Nephron progenitor cell (in vitro differentiated cells): ENCODE results near the gene RNU2-63P.
A peak's percentile ranks its signal among the peaks of the same experiment; 100 is the strongest.

Experiments used
- DNase-seq: peaks from one replicate; pipeline ENCODE4 v3.0.0; 2021
- H3K27ac Mint-ChIP-seq: 2 replicates; pipeline ENCODE4 v1.8.0; 2021; ENCODE audit warnings: mild to moderate bottlenecking, moderate library complexity, mixed read lengths
- H3K27me3 Mint-ChIP-seq: 2 replicates; pipeline ENCODE4 v1.8.0; 2021; ENCODE audit warnings: mild to moderate bottlenecking, low read depth, mixed read lengths; ENCODE audit not compliant: poor library complexity
- H3K36me3 Mint-ChIP-seq: 2 replicates; pipeline ENCODE4 v1.8.0; 2021; ENCODE audit warnings: low read depth, mixed read lengths
- H3K4me1 Mint-ChIP-seq: 2 replicates; pipeline ENCODE4 v1.8.0; 2021; ENCODE audit warnings: mixed read lengths
- H3K4me3 Mint-ChIP-seq: 2 replicates; pipeline ENCODE4 v1.8.0; 2021; ENCODE audit warnings: mild to moderate bottlenecking, moderate library complexity, mixed read lengths
- H3K9me3 Mint-ChIP-seq: 2 replicates; pipeline ENCODE4 v1.8.0; 2021; ENCODE audit warnings: mild to moderate bottlenecking, moderate library complexity, mixed read lengths
- CTCF ChIP-seq: fragments of 200-600 bp; sonication (generic); IDR thresholded peaks from 2 replicates; pipeline ENCODE4 v1.5.0; 2021; ENCODE audit warnings: antibody characterized with exemption

The RNU2-63P gene

GRCh38 chr2:88036606-88037005 is 20.3 kb upstream of the RNU2-63P start:
- Mint-ChIP-seq H3K4me1 (peaks cover 6% of the 10 kb centered on the region), H3K4me3 (no peak overlapping the region), H3K36me3 (peaks cover 60% of the 10 kb centered on the region), H3K9me3 (no peaks in the 10 kb centered on the region), H3K27me3 (no peaks in the 10 kb centered on the region), H3K27ac (no peak overlapping the region)
- no peak for DNase-seq
- no peak for TF ChIP-seq CTCF

DNA sequence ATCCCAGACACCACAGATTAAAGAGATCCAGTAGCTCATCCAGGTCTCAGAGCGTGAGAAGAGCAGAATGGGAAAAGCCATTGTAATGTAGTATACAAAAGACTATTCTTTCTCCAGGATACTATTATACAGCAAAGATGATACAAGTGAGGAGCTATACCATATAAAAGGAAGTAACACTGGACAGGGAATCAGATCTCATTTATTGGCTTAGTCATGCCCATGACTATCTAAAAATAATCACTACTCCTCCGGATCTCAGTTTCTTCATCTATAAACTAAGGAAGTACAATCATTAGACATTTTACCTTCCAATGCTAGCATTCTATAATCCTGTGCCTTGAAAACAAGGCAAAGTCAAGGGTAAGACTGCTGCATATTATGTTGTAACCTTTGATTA is 19.8 kb upstream of the RNU2-63P start:
- no peak for DNase-seq
- Mint-ChIP-seq H3K4me1 (peaks cover 6% of the 10 kb centered on the region), H3K4me3 (no peak overlapping the region), H3K27ac (no peak overlapping the region), H3K27me3 (no peaks in the 10 kb centered on the region), H3K36me3 (peaks cover 60% of the 10 kb centered on the region), H3K9me3 (no peaks in the 10 kb centered on the region)
- no peak for TF ChIP-seq CTCF

- no peaks in the 10 kb centered on the region for H3K4me1 Mint-ChIP-seq
- no peaks in the 10 kb centered on the region for H3K9me3 Mint-ChIP-seq
- no peak for DNase-seq
- H3K36me3 Mint-ChIP-seq = peaks cover 59% of the 10 kb centered on the region
- no peak overlapping the region for H3K4me3 Mint-ChIP-seq
- TF ChIP-seq CTCF = no peak
- no peaks in the 10 kb centered on the region for H3K27me3 Mint-ChIP-seq
- no peak overlapping the region for H3K27ac Mint-ChIP-seq
Measured at GRCh38 chr2:88032070-88032702, 15.8 kb upstream of the RNU2-63P start.

GRCh38 chr2:88028931-88029330 is 12.6 kb upstream of the RNU2-63P start:
- Mint-ChIP-seq H3K27me3 (no peaks in the 10 kb centered on the region), H3K9me3 (no peaks in the 10 kb centered on the region), H3K4me1 (peaks cover 6% of the 10 kb centered on the region), H3K27ac (no peak overlapping the region), H3K36me3 (peaks cover 47% of the 10 kb centered on the region), H3K4me3 (no peak overlapping the region)
- TF ChIP-seq CTCF = no peak
- DNase-seq = no peak

- DNase-seq = no peak
Measured at GRCh38 chr2:88027697-88028389, 11.5 kb upstream of the RNU2-63P start.

More at GRCh38 chr2:88027697-88028389, 11.5 kb upstream of the RNU2-63P start:
- H3K27me3 Mint-ChIP-seq = no peaks in the 10 kb centered on the region
- peaks cover 6% of the 10 kb centered on the region for H3K4me1 Mint-ChIP-seq
- TF ChIP-seq CTCF = no peak
- no peak overlapping the region for H3K4me3 Mint-ChIP-seq
- peak overlapping the region; percentile 2 for H3K27ac Mint-ChIP-seq
- no peaks in the 10 kb centered on the region for H3K9me3 Mint-ChIP-seq
- H3K36me3 Mint-ChIP-seq = peaks cover 49% of the 10 kb centered on the region
